ENCODE measurements around the gene VTCN1.
"Not testable (repeated sequence)": the region's sequence is repeated elsewhere in the genome, so short reads cannot be mapped to it uniquely, and the experiment has no call there.

Gene VTCN1

GRCh38 chr1:117210831-117211261 lies at the start of gene VTCN1:
TSS of gene VTCN1 (minus strand) at chr1:117210927. CDS start at chr1:117210855, 72 bp downstream.
- peak; percentile 5 for DNase-seq

GRCh38 chr1:117258791-117259190 lies 48.1 kb upstream of the VTCN1 start:
- DNase-seq, result no peak

- DNase-seq, result not testable (repeated sequence)
These were observed 47.3 kb upstream of the VTCN1 start for GRCh38 chr1:117258075-117258474.

- no peak for DNase-seq
These were observed 46.6 kb upstream of the VTCN1 start for GRCh38 chr1:117257291-117257690.

GRCh38 chr1:117250061-117250606 lies 39.4 kb upstream of the VTCN1 start:
- DNase-seq, result peak; percentile 24

GRCh38 chr1:117244971-117245370 lies 34.2 kb upstream of the VTCN1 start:
- no peak for DNase-seq

- no peak for DNase-seq
These were observed 33.6 kb upstream of the VTCN1 start for GRCh38 chr1:117244306-117244705.

- DNase-seq, result no peak
These were observed 30.8 kb upstream of the VTCN1 start for GRCh38 chr1:117241512-117241911.

GRCh38 chr1:117240547-117240946 lies 29.8 kb upstream of the VTCN1 start:
- DNase-seq, result no peak

GRCh38 chr1:117239467-117239866 lies 28.7 kb upstream of the VTCN1 start:
- DNase-seq, result no peak

GRCh38 chr1:117237726-117238381 lies 27.1 kb upstream of the VTCN1 start:
- no peak for DNase-seq

- no peak for DNase-seq
These were observed 25.2 kb upstream of the VTCN1 start for GRCh38 chr1:117235863-117236465.

- no peak for DNase-seq
These were observed 21.8 kb upstream of the VTCN1 start for GRCh38 chr1:117232531-117232930.

- DNase-seq, result no peak
These were observed 21.1 kb upstream of the VTCN1 start for GRCh38 chr1:117231748-117232373.

- DNase-seq, result no peak
These were observed 20.6 kb upstream of the VTCN1 start for GRCh38 chr1:117231312-117231711.

GRCh38 chr1:117229217-117229616 lies 18.5 kb upstream of the VTCN1 start:
- DNase-seq, result no peak

GRCh38 chr1:117225931-117226330 lies 15.2 kb upstream of the VTCN1 start:
- DNase-seq, result no peak

- no peak for DNase-seq
These were observed 6.0 kb upstream of the VTCN1 start for GRCh38 chr1:117216718-117217117.

- no peak for DNase-seq
These were observed 5.2 kb upstream of the VTCN1 start for GRCh38 chr1:117215733-117216462.

GRCh38 chr1:117215019-117215418 lies 4.3 kb upstream of the VTCN1 start:
- DNase-seq, result peak; percentile 17

- no peak for DNase-seq
These were observed 2.3 kb upstream of the VTCN1 start for GRCh38 chr1:117213046-117213445.

- no peak for DNase-seq
These were observed 341 bp downstream of the VTCN1 start for GRCh38 chr1:117210386-117210785.

- no peak for DNase-seq
These were observed 1.6 kb downstream of the VTCN1 start for GRCh38 chr1:117209094-117209493.
